Measurements from ENCODE around the gene ETS1.

The ETS1 gene

DNA sequence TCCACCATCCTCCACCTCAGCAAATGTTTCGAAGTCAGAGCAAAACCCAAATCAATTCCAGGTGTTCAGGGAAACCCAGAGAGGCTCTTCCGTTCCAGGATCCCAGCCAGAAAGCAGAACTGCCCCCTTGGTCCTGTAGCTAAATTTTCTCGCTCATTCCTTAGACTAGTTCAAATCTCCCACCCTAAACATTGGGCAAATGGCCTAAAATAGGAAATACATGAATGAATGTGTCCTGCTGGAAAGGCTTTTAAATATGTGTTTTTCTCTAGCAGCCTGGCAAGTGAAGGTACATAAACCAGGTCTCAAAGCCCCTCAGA is 89.6 kb downstream of the ETS1 start:
- no peak for DNase-seq

DNA sequence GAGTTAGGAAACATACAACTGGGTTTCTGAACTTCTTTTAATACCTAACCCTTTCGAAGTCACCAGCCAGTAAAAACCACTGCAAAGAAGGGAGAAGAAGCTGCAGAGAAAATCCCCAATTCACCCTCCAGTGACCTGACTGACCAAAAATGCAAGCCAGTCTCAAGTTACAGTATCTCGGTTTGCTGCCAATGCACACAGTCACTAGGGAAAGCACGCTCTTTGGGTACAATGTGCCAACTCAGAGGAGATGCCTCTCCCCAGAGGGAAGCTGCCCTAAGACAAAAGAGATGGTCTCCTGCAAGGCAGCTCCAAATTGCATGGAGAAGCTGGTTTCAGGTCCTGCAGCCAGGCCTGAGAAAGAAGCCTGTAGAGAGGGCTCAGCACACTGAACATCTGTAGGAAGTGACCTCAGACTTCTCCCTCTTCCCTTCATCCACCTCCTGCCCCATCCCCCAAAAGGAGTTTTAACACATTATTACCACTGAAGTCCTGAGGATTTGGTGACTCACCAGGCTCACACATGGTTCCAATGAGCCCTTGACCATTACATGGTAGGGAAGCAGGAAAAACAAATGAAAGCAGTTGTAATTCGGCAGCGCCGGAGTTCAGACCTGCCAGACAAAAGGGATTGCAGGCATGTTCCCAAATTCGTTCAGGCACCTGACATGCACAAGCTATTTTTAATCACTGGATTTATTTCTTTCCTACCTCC is 90.1 kb downstream of the ETS1 start:
- DNase-seq = no peak

DNA sequence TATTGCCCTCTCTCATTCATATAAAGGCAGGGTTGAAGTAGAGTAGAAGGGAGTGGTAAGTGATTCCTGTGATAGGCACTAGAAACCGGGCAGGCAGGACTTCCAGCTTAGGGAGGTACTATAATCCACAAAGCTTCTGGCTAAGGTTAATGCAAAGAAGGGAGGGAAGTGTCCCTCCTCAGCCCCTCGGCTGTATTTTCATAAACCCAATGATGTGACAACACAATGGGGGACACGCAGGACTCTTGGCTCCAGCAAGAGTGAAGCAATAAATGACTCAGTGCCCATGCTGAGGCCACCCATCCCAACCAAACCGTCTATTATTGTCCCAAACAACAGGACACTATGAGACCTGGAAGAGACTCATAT is 90.7 kb downstream of the ETS1 start:
- DNase-seq = no peak

GRCh38 chr11:128496249-128496648 is 91.1 kb downstream of the ETS1 start:
- no peak for DNase-seq

DNA sequence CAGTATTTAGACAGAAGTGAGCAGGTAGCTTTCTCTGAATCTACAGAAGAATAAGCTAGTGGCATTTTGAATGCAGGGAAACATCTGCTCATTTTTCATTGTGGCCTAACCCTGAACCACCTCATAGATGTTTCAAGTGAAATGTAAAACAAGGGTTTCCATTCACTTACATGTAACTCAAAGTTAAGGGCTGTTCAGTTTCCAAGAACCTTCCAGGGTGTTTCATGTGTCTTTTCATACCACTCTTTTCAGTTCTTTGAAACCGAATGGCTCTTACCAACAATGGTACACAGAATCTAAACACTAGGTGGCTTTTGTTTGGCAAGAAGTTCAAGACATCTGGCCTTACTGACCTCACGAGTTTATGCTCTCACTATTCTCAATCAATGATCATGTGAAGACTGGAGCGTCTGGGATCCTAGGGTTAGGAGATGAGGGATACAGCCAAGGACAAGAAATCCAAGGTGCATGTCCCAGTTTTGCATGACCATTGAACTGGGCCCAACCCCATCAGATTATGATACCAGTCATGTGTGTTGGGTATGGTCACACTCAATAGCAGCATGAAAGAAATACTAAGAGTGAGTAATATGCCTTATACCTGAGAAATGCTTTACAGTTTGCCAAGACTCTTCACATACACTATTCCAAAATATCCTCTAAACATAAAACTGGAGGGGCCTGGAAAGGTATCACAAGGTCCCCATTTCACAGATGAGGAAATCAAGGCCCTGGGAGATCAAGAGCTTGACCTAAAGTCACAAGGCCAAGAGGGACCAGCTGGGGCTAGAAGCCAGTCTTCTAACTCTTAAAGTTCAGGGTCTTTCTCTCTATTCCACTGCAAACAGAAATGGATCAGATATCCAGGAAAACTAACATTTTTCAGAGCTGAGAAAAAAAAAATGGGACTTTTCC is 92.7 kb downstream of the ETS1 start:
- DNase-seq = no peak

- DNase-seq = no peak
These were observed 93.8 kb downstream of the ETS1 start for GRCh38 chr11:128493570-128493965.

DNA sequence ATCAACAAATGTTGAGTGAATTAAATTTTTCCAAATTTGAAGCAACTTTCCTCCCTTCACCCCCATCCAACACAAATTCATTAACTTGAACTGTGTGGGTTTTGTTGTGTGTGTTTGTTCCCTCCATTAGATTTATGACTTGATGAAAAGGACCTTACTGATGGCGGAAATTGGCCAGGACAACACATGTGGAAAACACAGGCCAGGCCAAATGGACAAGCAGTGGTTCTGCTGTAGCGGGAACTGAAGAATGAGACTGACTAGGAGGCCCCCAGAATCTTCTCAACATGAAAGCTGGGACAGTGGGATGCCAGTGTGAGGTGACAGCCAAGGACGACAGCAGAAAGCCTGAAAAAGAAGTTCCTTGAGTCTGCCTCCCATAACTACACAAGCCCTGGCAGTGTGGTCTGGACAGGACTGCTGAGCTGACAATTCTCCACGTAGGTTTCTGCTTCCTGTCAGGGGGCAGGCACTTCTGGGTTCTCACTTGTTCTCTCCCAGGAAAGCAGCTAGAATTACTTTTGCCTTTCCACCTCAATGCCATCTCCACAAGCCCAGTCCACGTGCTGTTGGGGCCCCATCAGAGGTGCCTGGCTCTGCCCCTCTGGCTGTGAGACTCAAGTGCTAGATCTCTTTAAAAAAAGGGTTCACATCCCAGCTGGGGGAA is 94.3 kb downstream of the ETS1 start:
- no peak for DNase-seq

GRCh38 chr11:128492461-128492860 is 94.9 kb downstream of the ETS1 start:
- DNase-seq = no peak

DNA sequence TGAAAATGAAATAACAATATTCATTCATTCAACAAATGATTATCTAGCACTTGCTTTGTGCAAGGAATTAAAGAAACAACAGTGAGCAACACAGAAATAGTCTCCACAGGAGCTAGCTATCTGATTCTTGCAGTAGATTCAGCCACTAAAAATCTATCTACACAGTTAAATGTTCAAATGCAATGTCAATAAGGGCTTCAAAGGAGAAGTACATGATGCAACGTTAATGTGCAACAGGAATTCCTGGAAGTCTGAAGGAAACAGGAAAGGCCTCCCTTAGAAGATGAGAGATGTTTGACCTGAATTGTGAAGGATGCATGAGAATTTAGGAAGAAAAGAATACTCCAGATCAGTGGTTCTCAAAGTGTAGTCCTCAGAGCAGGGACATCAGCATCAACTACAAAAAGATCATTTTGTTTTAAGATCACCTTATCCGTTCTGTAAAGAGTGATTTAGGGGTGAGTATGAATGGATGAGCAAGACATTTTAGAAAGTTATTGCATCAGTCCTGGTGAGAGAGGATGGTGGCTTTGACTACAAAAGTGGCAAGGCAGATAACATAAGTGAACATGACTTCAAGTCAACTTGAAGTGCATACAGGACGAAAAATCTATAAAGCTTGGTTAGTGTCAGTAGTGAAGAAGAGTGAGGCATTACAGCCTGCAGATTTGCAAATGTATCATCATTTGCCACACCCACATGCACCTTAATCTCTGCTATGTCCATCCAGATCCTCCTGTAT is 96.0 kb downstream of the ETS1 start:
- DNase-seq = no peak

GRCh38 chr11:128490092-128490491 is 97.3 kb downstream of the ETS1 start:
- no peak for DNase-seq

GRCh38 chr11:128488471-128488870 is 98.9 kb downstream of the ETS1 start:
- peak; percentile 70 for DNase-seq

GRCh38 chr11:128487978-128488377 is 99.4 kb downstream of the ETS1 start:
- no peak for DNase-seq

DNA sequence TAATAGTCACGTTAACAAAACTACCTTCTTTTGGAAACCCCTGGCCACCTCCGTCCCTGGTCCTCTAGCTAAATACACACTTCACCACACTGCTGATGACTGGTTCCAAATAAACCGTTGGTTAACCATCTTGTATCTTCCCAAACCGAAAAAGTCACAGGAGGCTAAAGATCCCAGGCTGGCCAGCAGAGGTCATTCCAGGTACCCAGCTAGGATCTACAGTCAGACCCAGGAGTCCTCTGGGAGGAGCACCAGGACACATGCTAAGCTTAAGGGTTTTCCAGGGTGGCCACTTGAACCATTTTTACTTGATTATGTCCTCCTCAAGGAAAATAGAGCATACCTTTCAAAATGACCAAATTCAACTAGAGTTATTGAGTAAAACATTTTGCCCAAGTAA is 103.2 kb downstream of the ETS1 start:
- no peak for DNase-seq

DNA sequence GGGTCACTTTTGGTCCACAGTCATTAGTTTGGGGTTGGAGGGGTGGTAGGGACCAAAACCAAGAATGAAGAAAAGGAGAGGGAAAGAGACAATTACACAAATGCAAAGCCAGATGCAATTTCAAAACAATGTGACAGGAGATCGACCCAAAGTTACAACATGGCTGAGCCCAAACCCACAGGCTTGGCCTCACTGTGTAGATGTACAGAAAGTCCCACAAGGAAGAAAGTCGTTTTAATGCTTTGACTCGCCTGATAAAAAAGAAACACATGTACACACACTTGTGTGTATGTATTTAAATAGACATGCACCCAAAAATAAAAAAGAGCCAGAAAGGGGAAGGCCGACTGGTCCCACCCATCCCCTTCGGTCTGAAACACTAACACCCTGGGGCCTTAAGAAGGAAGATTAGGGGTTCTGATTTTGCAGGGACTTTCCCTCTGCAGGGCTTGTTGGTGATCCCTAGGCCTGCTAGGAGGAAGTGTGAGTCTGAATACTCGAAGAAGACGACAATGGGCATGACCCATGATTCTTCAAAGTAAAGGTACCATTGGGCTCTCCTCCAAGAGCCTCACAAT is 104.1 kb downstream of the ETS1 start:
- DNase-seq = no peak

DNA sequence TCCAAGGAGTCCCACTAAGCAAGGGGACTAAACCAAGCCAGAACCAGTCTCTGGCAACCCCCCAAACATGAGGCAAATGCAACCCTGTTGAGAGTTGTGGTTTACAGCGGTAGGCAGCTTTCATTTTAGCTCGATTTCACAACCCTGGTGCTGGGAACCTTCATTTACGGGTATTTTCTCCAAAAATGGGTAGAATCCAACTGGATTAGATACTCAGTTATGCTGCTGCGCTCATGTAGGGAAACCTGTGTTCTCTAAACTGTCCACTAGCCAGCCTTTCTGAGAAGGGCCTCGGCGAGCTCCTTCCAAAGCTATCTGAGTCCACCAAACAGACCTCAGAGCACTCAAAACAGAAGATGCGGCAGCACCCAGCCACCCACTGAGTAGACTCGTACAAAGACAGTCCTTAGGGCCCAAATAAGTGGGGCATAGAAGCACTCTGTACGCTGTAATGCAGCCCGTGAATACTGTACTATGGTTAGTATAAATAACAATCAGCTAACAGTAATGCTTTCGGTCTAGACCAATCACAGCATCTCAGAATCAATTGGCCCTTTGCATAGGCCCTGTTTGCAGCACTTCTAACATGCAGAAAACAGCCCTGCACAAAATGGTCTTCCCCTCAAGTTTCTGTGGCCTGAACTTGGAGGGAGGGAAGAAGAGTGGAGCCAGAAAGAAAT is 104.7 kb downstream of the ETS1 start:
- DNase-seq = peak; percentile 81

DNA sequence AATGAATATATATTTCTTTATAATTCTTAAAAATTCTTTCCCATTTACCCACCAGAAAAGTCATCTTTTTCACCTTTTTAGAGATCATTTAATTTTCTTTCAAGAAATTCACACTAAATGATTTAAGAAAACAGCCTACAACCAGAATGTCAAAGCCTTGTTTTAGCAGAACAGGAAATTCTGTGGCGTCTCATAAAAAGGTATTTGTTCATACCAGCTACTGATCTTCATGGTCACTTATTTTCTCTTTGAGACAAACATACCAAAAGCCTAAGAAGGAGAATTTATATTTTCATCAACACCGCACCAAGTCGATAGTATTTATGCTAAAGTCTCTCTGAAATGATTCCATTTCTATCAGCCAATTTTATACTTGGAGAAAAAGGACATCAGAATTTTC is 105.3 kb downstream of the ETS1 start:
- no peak for DNase-seq

GRCh38 chr11:128481135-128481534 is 106.2 kb downstream of the ETS1 start:
- DNase-seq = no peak

- no peak for DNase-seq
These were observed 106.7 kb downstream of the ETS1 start for GRCh38 chr11:128480665-128481064.

DNA sequence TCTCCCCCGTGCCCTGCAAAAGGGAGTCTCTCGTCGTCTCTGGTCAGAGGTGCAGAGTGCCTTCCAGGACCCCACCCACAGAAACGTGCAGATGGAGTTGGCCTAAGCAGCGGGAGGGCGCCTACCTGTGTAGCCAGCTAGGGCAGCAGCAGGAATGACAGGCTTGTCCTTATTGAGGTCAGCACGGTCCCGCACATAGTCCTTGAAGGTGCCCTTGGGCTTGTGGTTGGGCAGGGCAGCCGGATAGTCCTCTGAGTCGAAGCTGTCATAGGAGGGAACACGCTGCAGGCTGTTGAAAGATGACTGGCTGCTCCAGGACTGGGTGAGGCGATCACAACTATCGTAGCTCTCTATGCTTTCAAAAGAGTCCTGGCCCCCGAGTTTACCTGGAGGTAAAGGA is 107.3 kb downstream of the ETS1 start:
- peak; percentile 75 for DNase-seq

GRCh38 chr11:128479144-128479543 is 108.2 kb downstream of the ETS1 start:
- DNase-seq = no peak

DNA sequence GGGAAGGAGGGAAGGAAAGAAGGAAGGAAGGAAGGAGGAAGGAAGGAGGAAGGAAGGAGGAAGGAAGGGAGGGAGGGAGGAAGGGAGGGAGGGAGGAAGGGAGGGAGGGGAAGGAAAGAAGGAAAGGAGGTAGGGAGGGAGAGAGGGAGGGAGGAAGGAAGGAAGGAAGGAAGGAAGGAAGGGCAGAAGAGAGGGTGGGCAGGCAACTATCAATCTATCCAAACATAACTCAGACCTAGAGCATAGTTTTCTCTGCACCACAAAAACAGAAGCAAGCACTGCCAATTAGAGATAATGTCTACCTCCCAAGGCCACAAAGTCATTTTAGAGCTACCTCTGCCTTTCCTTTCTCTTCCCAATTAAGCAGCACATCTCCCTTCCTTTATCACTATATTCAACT is 109.1 kb downstream of the ETS1 start:
- no peak for DNase-seq

GRCh38 chr11:128477811-128478210 is 109.5 kb downstream of the ETS1 start:
- no peak for DNase-seq

Data from activated CD8-positive, alpha-beta memory T cell treated with anti-CD3 and anti-CD28 coated beads for 24 hours (primary cell).